ENCODE data around the gene LY6G5C.
A peak's percentile ranks its signal among the peaks of the same experiment; 100 is the strongest.

The LY6G5C gene, protein sequence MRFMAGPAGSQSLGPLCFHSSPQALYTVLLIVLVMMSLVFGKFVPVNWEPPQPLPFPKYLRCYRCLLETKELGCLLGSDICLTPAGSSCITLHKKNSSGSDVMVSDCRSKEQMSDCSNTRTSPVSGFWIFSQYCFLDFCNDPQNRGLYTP

GRCh38 chr6:31680226-31681134 is at the start of gene LY6G5C:
Gene LY6G5C (minus strand): TSS chr6:31681067. CDS start chr6:31680373, 694 bp downstream.
- DNase-seq (ENCODE audit: low read depth in 2 of 2), result peak; percentile 48 to 59

GRCh38 chr6:31729979-31730630 is 49.2 kb upstream of the LY6G5C start:
- DNase-seq (ENCODE audit: low read depth in 2 of 2), result peak; percentile 39 to 53

GRCh38 chr6:31729515-31729978 is 48.7 kb upstream of the LY6G5C start:
- DNase-seq (ENCODE audit: low read depth in 2 of 2), result peak; percentile 63 to 65

- DNase-seq (ENCODE audit: low read depth in 2 of 2), result no peak
Measured at GRCh38 chr6:31728767-31729514, 48.1 kb upstream of the LY6G5C start, which contains the start of gene DDAH2. Gene DDAH2 (minus strand): TSS chr6:31729299. CDS start chr6:31729161, 138 bp downstream.

DNA sequence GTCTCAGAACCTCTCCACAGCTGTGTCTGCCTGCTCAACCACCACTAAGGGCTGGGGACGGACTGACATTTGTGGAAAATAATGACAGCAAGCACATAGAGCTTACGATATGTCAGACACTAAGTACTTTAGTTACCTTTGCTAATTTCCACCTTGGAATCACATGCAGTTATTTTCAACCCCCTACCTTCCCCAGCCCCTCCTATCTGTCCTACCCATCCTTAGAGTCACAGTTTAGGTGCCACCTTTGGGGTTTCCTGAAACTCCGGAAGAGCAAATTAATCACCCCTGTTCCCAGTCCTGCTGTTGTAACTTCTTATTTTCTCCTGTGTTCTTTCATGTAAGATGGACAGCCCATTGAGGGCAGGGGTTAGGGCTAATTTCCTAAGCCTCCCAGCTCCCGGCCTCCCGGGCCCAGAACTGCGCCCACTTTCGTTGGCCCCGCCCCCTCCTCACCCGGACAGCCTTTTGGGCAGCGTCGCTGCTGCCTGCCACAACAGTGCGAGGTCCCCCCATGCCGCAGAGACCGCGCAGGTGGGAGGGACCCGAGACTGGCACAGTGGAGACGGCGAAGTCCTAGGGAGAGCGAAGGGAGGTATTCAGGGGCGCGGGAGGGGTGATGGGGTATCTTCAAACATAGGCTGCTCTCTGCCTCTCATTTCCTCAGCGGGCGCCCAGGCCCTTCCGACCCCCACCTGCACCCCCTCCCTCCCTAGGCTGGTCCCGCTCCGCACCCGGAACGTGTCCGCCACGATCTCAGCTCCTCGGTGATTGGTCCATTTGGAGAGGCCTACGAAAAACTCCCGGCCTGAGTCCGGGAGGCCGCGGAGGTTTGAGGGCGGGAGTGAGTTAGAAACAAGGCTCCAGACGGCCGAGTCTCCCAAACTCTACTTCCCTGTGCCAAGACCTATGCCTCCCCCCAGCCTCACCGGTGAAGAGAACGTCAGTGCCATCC is 47.1 kb upstream of the LY6G5C start:
- DNase-seq (ENCODE audit: low read depth in 2 of 2), result no peak

DNA sequence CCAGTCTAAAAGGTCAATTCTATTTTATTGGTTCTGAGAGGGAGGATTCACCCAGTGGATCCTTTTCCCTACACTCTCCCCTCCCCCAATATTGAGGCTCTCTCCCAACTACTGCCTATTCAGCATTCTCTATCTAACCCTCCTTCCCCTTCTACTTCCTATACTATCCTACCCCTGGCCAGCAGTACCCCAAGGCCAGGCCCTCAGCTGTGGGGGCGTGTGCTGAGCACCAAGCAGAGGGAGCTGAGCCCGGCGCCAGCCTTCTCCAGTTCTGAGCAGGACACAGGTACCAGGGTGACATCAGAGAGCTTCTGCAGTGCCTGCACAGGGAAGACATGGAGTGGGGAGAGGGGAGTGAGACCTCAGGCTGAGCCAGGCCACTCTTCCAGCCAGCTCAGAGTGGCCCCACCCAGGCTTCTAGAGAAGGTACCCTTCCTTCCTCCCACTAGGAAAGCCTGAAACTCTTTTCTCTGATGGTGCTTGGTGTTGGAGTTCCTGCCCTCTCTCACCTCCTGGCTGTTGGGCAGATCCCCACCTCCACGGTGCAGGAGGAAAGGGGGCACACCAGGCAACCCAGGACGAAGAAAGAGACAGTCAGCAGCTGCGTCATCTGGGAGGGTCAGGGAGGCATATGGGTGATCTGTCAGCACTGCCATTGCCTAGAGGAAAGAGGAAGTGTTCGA is 46.3 kb upstream of the LY6G5C start:
- no peak for DNase-seq (ENCODE audit: low read depth in 2 of 2)

GRCh38 chr6:31725502-31726350 is 44.9 kb upstream of the LY6G5C start:
- DNase-seq (ENCODE audit: low read depth in 2 of 2), result no peak

DNA sequence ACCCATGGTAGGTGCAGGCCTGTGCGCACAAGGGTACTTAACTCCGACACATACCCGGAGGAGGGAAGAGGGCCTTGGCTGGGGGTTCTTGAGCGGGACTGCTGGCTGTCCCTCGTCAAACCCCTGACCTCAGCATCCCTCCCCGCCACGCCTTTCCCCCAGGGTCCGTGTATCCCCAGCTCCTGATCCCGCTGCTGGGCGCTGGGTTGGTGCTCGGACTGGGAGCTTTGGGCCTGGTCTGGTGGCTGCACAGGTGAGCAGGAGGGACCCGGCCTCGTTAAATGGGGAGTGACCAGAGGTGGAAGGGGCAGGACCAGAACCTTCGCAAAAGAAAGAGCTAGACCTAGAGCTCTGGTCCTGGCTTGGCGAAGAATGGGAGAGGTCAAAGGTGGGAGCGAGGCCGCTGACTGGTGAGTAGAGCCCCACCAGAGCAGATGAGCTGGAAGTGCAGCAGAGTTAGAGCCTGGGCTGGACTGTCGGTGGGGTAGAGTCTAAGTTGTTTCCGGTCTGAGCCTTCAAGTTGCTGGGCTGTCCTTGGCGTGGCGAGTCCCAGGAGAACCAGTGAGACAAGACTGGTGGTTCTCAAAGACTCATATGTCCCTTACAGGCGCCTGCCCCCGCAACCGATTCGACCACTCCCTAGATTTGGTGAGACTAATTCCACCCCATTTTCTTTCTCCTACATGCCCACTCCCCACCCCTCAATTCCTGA is 43.3 kb upstream of the LY6G5C start:
- no peak for DNase-seq (ENCODE audit: low read depth in 2 of 2)

GRCh38 chr6:31723245-31723979 is 42.5 kb upstream of the LY6G5C start, which contains the start of gene MPIG6B:
Gene MPIG6B (plus strand): TSS chr6:31723373. CDS start chr6:31723384, 11 bp downstream.
- no peak for DNase-seq (ENCODE audit: low read depth in 2 of 2)

DNA sequence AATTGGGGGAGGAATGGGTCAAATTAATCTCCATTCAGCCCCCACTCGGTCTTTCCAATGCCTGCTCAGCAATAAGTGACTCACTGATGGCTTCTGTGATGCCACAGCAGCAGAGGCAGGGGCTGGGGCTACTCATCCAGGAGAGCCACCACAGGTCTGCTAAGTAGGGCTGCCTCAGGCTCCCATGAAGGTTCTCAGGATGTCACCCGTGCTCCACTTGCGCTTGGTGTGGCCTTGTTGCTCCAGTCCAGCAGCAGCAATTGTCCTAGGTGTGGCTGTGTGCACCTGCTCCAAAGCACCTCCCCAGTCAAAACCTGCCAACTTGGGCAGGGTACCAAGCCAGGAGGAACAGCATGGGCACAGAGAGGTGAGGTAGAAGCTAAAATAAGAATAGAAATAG is 41.3 kb upstream of the LY6G5C start:
- DNase-seq (ENCODE audit: low read depth in 2 of 2), result no peak

DNA sequence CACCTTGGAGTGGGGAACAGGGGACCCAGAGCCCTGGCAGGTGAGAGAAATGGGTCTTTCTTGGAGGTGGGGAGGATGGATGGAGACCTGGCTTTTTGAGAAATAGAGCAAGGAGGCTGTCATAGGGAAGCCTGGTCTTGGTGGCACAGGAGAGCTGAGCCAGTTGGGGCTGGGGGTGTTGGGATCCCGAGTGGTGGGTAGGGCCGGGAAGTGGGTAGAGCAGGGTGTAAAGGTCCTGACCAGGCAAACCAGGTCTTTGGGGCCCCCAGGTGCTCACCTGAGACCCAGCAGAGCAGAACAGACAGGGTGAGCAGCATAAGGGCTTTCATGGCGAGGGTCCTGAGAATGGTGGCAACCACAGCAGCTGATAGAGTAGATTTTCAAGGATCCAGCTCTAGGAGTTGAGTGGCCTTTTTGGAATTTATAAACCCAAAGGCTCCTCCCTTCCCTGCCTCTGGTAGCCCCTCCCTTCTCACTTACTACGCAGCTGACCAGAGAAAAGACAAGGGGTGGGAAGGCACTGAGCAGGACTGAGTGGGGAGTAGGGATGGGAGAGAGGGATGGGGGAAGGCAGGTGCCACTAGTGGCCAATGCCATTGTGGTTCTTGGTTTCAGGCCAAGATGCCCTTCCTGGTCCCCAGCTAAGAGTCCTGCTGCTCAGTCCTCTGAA is 40.6 kb upstream of the LY6G5C start, which contains the start of gene LY6G6C:
TSS of gene LY6G6C (minus strand) at position 396 of the 670 bp plus-strand sequence. CDS start at position 329, 67 bp downstream.
- DNase-seq (ENCODE audit: low read depth in 2 of 2), result no peak

DNA sequence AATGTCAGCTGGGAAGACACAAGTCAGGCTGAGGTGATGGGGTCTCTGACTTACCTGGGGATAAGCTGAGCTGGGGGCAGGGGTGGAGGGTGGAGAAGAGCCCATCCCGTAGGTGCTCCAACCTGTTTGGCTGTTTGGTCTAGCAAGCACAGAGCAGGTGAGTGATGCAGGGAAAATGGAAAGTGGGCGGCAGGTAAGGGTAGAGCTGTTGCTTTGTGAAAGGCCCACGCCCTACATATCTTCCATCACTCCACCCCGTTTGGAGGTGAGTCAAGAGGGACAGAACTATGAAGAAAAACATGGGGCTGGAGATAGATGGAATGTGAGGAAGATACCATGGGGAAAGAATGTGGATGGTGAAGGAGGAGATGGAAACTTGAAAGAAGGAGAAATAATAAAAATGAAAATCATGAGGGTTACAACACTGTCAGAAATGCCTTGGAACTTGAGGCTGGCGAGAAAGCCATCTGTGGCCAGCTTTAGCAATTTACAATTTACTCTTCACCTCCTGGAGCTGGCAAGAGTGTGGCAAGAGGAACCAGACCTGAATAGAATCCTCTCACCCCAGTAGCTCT is 39.4 kb upstream of the LY6G5C start:
- DNase-seq (ENCODE audit: low read depth in 2 of 2), result no peak

DNA sequence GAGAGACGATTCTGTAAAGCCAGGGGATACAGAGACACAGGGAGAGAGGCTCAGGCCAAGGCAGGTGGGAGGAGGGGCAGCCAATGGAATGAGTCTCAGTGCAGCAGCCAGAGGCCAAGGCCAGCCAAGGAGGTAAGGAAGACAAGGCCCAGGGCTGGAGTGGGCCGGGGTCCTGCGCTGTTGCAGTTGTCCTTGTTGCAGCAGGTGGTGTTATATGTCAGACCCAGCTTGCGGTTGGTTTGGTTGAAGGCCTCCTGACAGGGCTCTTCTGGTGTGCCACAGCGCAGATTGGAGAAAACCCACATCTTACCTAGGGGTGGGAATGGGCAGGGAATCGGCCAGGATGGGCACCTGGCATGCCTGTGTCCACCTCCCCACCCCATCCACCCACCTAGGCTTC is 38.1 kb upstream of the LY6G5C start:
- no peak for DNase-seq (ENCODE audit: low read depth in 2 of 2)

GRCh38 chr6:31718265-31718664 is 37.4 kb upstream of the LY6G5C start:
- DNase-seq (ENCODE audit: low read depth in 2 of 2), result no peak

DNA sequence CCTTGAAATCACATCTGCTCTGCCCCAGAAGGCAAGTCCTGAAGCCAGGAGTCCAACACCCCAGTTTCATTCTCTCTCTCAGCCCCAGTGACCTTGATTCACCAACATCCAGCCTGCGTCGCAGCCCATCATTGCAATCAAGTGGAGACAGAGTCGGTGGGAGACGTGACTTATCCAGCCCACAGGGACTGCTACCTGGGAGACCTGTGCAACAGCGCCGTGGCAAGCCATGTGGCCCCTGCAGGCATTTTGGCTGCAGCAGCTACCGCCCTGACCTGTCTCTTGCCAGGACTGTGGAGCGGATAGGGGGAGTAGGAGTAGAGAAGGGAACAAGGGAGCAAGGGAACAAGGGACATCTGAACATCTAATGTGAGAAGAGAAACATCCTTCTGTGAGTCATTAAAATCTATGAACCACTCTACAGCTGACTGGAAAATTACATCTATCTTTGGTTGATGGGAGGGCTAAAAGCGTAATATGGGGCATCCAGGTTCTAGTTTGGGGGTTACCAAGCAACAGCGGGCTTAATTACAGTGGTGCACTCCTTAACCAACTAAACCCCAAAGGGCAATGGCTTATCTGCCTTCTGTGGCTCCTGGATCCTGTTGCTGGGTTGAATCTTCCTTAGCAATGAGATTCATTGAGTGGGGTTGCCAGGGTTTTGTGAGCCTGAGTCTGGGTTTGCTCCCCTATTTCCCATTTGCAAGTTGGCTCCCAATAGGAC is 36.8 kb upstream of the LY6G5C start:
- no peak for DNase-seq (ENCODE audit: low read depth in 2 of 2)
